ENCODE results near the gene PLEKHM3.
"Not testable (repeated sequence)": the region's sequence is repeated elsewhere in the genome, so short reads cannot be mapped to it uniquely, and the experiment has no call there.

PLEKHM3 gene

GRCh38 chr2:207920721-207921120, 104.6 kb downstream of the PLEKHM3 start:
- DNase-seq: no peak

GRCh38 chr2:207920321-207920720, 105.0 kb downstream of the PLEKHM3 start:
- DNase-seq: no peak

GRCh38 chr2:207919164-207919919, 106.0 kb downstream of the PLEKHM3 start:
- DNase-seq: no peak

GRCh38 chr2:207914716-207915115, 110.6 kb downstream of the PLEKHM3 start:
- DNase-seq: no peak

- DNase-seq: no peak
These were observed 111.5 kb downstream of the PLEKHM3 start for GRCh38 chr2:207913772-207914358.

- no peak for DNase-seq
These were observed 113.5 kb downstream of the PLEKHM3 start for GRCh38 chr2:207911856-207912255.

GRCh38 chr2:207911215-207911614, 114.1 kb downstream of the PLEKHM3 start:
- no peak for DNase-seq

GRCh38 chr2:207906495-207906894, 118.8 kb downstream of the PLEKHM3 start:
- not testable (repeated sequence) for DNase-seq

GRCh38 chr2:207905546-207905945, 119.8 kb downstream of the PLEKHM3 start:
- DNase-seq: no peak

- no peak for DNase-seq
These were observed 122.1 kb downstream of the PLEKHM3 start for GRCh38 chr2:207903236-207903635.

GRCh38 chr2:207902821-207903220, 122.5 kb downstream of the PLEKHM3 start:
- no peak for DNase-seq

- DNase-seq: no peak
These were observed 123.5 kb downstream of the PLEKHM3 start for GRCh38 chr2:207901829-207902228.

GRCh38 chr2:207901401-207901800, 123.9 kb downstream of the PLEKHM3 start:
- DNase-seq: no peak

- DNase-seq: no peak
These were observed 127.0 kb downstream of the PLEKHM3 start for GRCh38 chr2:207898354-207898695.

GRCh38 chr2:207897541-207898353, 127.6 kb downstream of the PLEKHM3 start:
- DNase-seq: no peak

GRCh38 chr2:207896525-207897285, 128.6 kb downstream of the PLEKHM3 start:
- DNase-seq: no peak

- no peak for DNase-seq
These were observed 130.0 kb downstream of the PLEKHM3 start for GRCh38 chr2:207895274-207895860.

GRCh38 chr2:207892716-207893402, 132.5 kb downstream of the PLEKHM3 start:
- DNase-seq: no peak

GRCh38 chr2:207891086-207891844, 134.1 kb downstream of the PLEKHM3 start:
- DNase-seq: no peak

GRCh38 chr2:207887500-207887899, 137.8 kb downstream of the PLEKHM3 start:
- DNase-seq: no peak

GRCh38 chr2:207885010-207885409, 140.3 kb downstream of the PLEKHM3 start:
- no peak for DNase-seq

All from inflammatory macrophage treated with lipopolysaccharide for 4 hours (primary cell).